ENCODE data around the gene HACD4. TPM values are rescaled to one million over a fixed set of nuclear protein-coding genes. Genes with fewer than 3 reads are reported as not detected.

Gene HACD4
- polyA plus RNA-seq, 2 donors = 0.98 to 1.1 TPM

DNA sequence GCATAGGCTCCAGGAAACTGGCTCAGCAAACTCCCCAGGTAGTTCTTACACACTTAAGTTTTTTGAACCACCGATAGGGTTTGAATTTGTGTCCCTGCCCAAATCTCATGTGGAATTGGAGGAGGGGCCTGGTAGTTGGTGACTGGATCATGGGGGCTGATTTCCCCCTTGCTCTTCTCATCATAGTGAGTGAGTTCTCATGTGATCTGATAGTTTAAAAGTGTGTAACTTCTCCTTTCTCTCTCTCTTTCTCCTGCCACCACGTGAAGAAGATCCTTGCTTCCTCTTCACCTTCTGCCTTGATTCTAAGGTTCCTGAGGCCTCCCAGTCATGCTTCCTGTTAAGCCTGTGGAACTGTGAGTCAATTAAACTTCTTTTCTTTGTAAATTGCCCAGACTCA is 22.4 kb upstream of the HACD4 start:
- Histone ChIP-seq H3K4me3 (ENCODE audit: low read depth in 1 of 2, low read length in 2 of 2) (no peak overlapping the region), H3K27me3 (ENCODE audit: control insufficient read depth in 1 of 2, insufficient read depth in 2 of 2, low read length in 2 of 2) (no peaks in the 10 kb centered on the region), H3K9me3 (ENCODE audit: control insufficient read depth in 2 of 2, insufficient read depth in 1 of 2, low read depth in 1 of 2, low read length in 1 of 2) (no peaks in the 10 kb centered on the region), H3K27ac (ENCODE audit: low read depth in 2 of 2, low read length in 1 of 2) (no peak overlapping the region), H3K4me1 (ENCODE audit: control insufficient read depth in 2 of 2, insufficient read depth in 2 of 2, low read length in 1 of 2) (no peaks in the 10 kb centered on the region), H3K36me3 (ENCODE audit: control insufficient read depth in 2 of 2, insufficient read depth in 2 of 2, low read length in 1 of 2) (no peaks in the 10 kb centered on the region)
- WGBS, 2 donors = 38 to 63% methylated on average over 2 of the region's 2 CpGs

DNA sequence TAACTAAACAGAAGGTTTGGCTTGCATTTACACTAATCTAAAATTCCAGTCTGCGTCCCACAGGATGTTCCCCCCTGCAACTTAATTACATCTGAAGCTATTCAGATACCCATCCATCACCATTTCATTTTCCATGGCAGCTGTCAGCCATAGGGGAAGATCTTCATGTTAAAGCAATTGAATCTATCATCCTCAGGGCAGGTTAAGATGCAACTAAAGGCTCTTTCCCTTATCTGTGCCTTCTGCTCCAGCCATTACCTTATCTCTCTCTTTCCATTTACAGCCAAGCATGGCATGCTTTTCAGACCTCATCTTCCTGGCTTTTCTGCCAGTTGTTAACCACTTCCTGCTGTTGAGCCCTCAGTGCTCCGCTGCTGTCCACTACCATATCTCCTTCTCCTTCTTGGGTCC is 15.8 kb upstream of the HACD4 start:
- H3K27ac ChIP-seq (ENCODE audit: low read depth in 2 of 2, low read length in 1 of 2) = no peak overlapping the region
- H3K4me1 ChIP-seq (ENCODE audit: control insufficient read depth in 2 of 2, insufficient read depth in 2 of 2, low read length in 1 of 2) = no peaks in the 10 kb centered on the region

DNA sequence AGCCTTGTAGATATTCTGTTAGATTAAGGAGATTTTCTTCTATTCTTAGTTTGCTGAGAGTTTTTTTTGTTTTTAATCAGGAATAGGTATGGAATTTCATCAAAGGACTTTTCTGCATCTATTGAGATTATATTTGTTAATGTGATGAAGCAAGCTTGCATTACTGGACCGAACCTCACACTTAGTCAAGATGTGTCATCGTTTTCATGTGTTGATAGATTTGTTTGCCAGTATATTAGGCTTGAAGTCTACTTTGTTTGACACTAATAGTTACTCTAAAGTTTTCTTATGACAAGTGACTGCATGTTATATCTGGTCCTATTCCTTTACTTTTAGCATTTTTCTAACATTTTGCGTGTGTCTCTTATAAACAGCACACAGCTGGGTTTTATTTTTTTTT is 12.4 kb upstream of the HACD4 start:
- Histone ChIP-seq H3K9me3 (ENCODE audit: control insufficient read depth in 2 of 2, insufficient read depth in 1 of 2, low read depth in 1 of 2, low read length in 1 of 2) (no peaks in the 10 kb centered on the region), H3K36me3 (ENCODE audit: control insufficient read depth in 2 of 2, insufficient read depth in 2 of 2, low read length in 1 of 2) (no peaks in the 10 kb centered on the region), H3K27me3 (ENCODE audit: control insufficient read depth in 1 of 2, insufficient read depth in 2 of 2, low read length in 2 of 2) (no peaks in the 10 kb centered on the region), H3K4me1 (ENCODE audit: control insufficient read depth in 2 of 2, insufficient read depth in 2 of 2, low read length in 1 of 2) (no peaks in the 10 kb centered on the region), H3K27ac (ENCODE audit: low read depth in 2 of 2, low read length in 1 of 2) (no peak overlapping the region), H3K4me3 (ENCODE audit: low read depth in 1 of 2, low read length in 2 of 2) (no peak overlapping the region)
- WGBS, 2 donors = 70 to 74% methylated on average over 3 of the region's 3 CpGs

More for the DNA sequence above, 15.8 kb upstream of the HACD4 start:
- WGBS, 2 donors = 81 to 87% methylated on average over 2 of the region's 2 CpGs
- H3K9me3 ChIP-seq (ENCODE audit: control insufficient read depth in 2 of 2, insufficient read depth in 1 of 2, low read depth in 1 of 2, low read length in 1 of 2) = no peaks in the 10 kb centered on the region
- H3K27me3 ChIP-seq (ENCODE audit: control insufficient read depth in 1 of 2, insufficient read depth in 2 of 2, low read length in 2 of 2) = no peaks in the 10 kb centered on the region
- no peak overlapping the region for H3K4me3 ChIP-seq (ENCODE audit: low read depth in 1 of 2, low read length in 2 of 2)
- no peaks in the 10 kb centered on the region for H3K36me3 ChIP-seq (ENCODE audit: control insufficient read depth in 2 of 2, insufficient read depth in 2 of 2, low read length in 1 of 2)

DNA sequence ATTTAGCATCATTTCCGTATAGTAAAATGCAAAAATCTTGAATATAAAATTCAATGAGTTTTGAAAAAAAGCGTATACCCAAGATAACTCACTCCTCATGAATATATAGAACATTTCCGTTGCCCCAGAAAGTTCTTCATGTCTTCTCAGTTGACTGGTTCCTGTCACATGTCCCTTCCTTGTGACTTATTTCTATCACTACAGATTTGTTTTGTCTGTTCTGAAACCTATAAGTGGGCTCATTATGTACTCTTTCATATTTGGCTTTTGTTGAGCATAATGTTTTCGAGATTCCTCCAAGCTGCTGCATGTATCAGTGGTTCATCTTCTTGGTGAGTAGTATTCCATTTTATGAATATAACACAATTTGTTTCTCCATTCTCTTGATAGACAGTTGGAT is 11.0 kb upstream of the HACD4 start:
- no peaks in the 10 kb centered on the region for H3K36me3 ChIP-seq (ENCODE audit: control insufficient read depth in 2 of 2, insufficient read depth in 2 of 2, low read length in 1 of 2)
- H3K27me3 ChIP-seq (ENCODE audit: control insufficient read depth in 1 of 2, insufficient read depth in 2 of 2, low read length in 2 of 2) = no peaks in the 10 kb centered on the region
- 91 to 92% methylated on average over 4 of the region's 4 CpGs for WGBS, 2 donors
- H3K4me1 ChIP-seq (ENCODE audit: control insufficient read depth in 2 of 2, insufficient read depth in 2 of 2, low read length in 1 of 2) = no peaks in the 10 kb centered on the region
- H3K4me3 ChIP-seq (ENCODE audit: low read depth in 1 of 2, low read length in 2 of 2) = no peak overlapping the region
- H3K9me3 ChIP-seq (ENCODE audit: control insufficient read depth in 2 of 2, insufficient read depth in 1 of 2, low read depth in 1 of 2, low read length in 1 of 2) = no peaks in the 10 kb centered on the region
- H3K27ac ChIP-seq (ENCODE audit: low read depth in 2 of 2, low read length in 1 of 2) = no peak overlapping the region

DNA sequence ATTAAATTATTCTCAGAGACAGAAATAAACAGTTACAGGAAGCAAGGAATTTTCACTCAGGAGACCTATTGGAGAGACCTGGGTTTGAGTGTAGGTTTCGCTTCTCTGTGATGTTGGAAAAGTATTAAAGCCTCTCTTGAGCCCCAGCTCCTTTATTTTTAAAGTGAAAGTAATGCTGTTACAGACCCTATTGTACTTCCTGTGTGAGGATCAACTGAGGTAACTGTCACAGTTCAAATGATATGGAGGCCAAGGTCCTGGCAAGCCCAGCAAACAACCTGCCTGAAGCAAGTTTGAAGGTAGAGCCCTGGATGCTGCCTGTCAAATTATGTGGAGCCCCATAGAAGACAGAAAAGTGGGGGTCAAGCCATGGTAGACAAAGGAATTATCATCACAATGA is 7.9 kb upstream of the HACD4 start:
- 92 to 99% methylated on average over 1 of the region's 1 CpG for WGBS, 2 donors
- Histone ChIP-seq H3K9me3 (ENCODE audit: control insufficient read depth in 2 of 2, insufficient read depth in 1 of 2, low read depth in 1 of 2, low read length in 1 of 2) (no peaks in the 10 kb centered on the region), H3K27ac (ENCODE audit: low read depth in 2 of 2, low read length in 1 of 2) (no peak overlapping the region), H3K27me3 (ENCODE audit: control insufficient read depth in 1 of 2, insufficient read depth in 2 of 2, low read length in 2 of 2) (no peaks in the 10 kb centered on the region), H3K4me3 (ENCODE audit: low read depth in 1 of 2, low read length in 2 of 2) (no peak overlapping the region), H3K4me1 (ENCODE audit: control insufficient read depth in 2 of 2, insufficient read depth in 2 of 2, low read length in 1 of 2) (no peaks in the 10 kb centered on the region), H3K36me3 (ENCODE audit: control insufficient read depth in 2 of 2, insufficient read depth in 2 of 2, low read length in 1 of 2) (no peaks in the 10 kb centered on the region)

DNA sequence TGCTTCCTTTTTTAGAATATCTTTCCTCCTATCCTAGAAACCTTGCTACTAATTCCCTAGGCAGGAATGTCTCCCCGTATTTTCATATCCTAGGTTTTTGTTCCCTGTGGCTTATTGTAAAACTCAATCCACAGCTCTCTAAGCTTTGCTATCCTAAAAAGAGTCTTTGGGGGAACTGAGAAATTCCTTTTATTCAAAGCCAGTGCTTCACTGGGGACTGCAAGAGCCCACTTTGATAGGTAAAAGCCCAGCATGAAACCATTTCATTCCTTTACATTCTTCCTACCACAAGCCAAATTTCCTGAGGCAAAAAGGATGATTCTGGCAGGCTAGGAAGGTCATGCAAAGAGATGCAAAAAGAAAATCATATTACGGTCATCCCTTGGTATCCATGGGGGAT is 5.8 kb upstream of the HACD4 start:
- WGBS, 2 donors = 93 to 97% methylated on average over 2 of the region's 2 CpGs
- H3K4me3 ChIP-seq (ENCODE audit: low read depth in 1 of 2, low read length in 2 of 2) = no peak overlapping the region
- no peaks in the 10 kb centered on the region for H3K36me3 ChIP-seq (ENCODE audit: control insufficient read depth in 2 of 2, insufficient read depth in 2 of 2, low read length in 1 of 2)

DNA sequence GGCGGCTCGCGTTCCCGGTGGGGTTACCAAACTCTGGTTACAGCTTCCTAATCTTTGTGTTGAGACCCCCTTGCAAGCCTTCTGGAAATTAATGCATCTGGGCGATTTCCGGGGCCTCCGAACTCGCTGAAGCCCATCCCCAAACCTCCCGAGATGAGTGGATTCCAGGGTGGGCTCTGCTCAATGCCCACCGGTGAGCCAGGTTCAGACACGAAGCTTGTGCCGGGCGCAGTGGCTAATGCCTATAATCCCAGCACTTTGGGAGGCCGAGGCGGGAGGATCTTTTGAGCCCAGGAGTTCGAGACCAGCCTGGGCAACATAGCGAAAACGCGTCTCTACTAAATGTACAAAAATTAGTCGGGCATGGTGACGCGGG is 356 bp upstream of the HACD4 start:
- 70 to 71% methylated on average over 22 of the region's 22 CpGs for WGBS, 2 donors
- peak overlapping the region; percentile 20 to 57 for H3K27ac ChIP-seq (ENCODE audit: low read depth in 2 of 2, low read length in 1 of 2)
- H3K4me1 ChIP-seq (ENCODE audit: control insufficient read depth in 2 of 2, insufficient read depth in 2 of 2, low read length in 1 of 2) = no peaks in the 10 kb centered on the region
- H3K9me3 ChIP-seq (ENCODE audit: control insufficient read depth in 2 of 2, insufficient read depth in 1 of 2, low read depth in 1 of 2, low read length in 1 of 2) = no peaks in the 10 kb centered on the region
- no peaks in the 10 kb centered on the region for H3K36me3 ChIP-seq (ENCODE audit: control insufficient read depth in 2 of 2, insufficient read depth in 2 of 2, low read length in 1 of 2)
- H3K4me3 ChIP-seq (ENCODE audit: low read depth in 1 of 2, low read length in 2 of 2) = peak overlapping the region; percentile 49 to 69
- H3K27me3 ChIP-seq (ENCODE audit: control insufficient read depth in 1 of 2, insufficient read depth in 2 of 2, low read length in 2 of 2) = no peaks in the 10 kb centered on the region

More for the DNA sequence above, 5.8 kb upstream of the HACD4 start:
- Histone ChIP-seq H3K9me3 (ENCODE audit: control insufficient read depth in 2 of 2, insufficient read depth in 1 of 2, low read depth in 1 of 2, low read length in 1 of 2) (no peaks in the 10 kb centered on the region), H3K4me1 (ENCODE audit: control insufficient read depth in 2 of 2, insufficient read depth in 2 of 2, low read length in 1 of 2) (no peaks in the 10 kb centered on the region), H3K27me3 (ENCODE audit: control insufficient read depth in 1 of 2, insufficient read depth in 2 of 2, low read length in 2 of 2) (no peaks in the 10 kb centered on the region), H3K27ac (ENCODE audit: low read depth in 2 of 2, low read length in 1 of 2) (no peak overlapping the region)

DNA sequence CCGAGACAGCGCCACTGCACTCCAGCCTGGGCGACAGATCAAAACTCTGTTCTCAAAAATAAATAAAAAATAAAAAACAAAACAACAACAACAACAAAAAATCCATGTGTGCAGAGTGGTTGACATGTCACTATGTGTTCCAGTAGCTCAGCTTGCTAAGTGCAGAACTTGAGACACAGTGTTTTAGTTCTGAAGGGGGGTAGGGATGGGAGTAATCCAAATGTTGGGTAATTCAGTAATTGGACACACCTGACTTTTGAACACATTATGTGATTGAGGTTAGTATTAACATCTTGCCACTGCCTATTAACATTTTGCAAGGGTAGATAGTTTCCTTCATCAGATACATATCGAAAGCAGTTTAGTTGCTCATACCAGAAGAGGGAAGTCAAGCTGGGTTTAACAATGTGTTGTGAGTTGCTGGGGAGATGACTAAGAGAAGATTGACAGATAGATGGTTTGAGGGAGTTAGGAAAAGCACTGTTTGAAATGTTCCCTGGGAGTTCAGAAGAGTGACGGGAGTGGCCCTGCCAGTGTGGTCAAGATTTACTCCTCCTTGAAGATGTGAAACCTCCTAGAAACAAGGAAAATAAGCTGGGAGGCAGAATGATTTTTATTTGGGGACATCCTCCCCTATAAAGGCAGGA is 928 bp downstream of the HACD4 start:
- Histone ChIP-seq H3K4me3 (ENCODE audit: low read depth in 1 of 2, low read length in 2 of 2) (peak overlapping the region in 1 of 2 donors; percentile 69), H3K9me3 (ENCODE audit: control insufficient read depth in 2 of 2, insufficient read depth in 1 of 2, low read depth in 1 of 2, low read length in 1 of 2) (no peaks in the 10 kb centered on the region), H3K27me3 (ENCODE audit: control insufficient read depth in 1 of 2, insufficient read depth in 2 of 2, low read length in 2 of 2) (no peaks in the 10 kb centered on the region), H3K4me1 (ENCODE audit: control insufficient read depth in 2 of 2, insufficient read depth in 2 of 2, low read length in 1 of 2) (no peaks in the 10 kb centered on the region), H3K36me3 (ENCODE audit: control insufficient read depth in 2 of 2, insufficient read depth in 2 of 2, low read length in 1 of 2) (peaks cover 0 to 3% of the 10 kb centered on the region in 2 donors), H3K27ac (ENCODE audit: low read depth in 2 of 2, low read length in 1 of 2) (peak overlapping the region; percentile 57 to 82)
- 67 to 72% methylated on average over 5 of the region's 5 CpGs for WGBS, 2 donors

DNA sequence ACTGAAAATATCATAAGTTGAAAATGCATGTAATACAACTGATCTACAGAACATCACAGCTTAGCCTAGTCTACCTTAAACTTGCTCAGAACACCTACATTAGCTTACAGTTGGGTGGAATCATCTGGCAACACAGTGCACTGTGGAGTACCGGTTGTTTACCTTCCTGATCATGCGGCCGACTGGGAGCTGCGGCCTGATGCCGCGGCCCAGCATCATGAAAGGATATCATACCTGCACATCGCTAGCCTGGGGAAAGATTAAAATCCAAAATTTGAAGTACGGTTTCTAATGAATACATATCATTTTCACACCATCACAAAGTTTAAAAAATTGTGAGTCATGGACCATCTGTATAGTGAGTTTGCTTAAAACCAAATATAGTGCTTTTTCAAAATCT is 1.8 kb downstream of the HACD4 start:
- 60 to 65% methylated on average over 8 of the region's 8 CpGs for WGBS, 2 donors
- Histone ChIP-seq H3K4me1 (ENCODE audit: control insufficient read depth in 2 of 2, insufficient read depth in 2 of 2, low read length in 1 of 2) (no peaks in the 10 kb centered on the region), H3K27ac (ENCODE audit: low read depth in 2 of 2, low read length in 1 of 2) (no peak overlapping the region)

DNA sequence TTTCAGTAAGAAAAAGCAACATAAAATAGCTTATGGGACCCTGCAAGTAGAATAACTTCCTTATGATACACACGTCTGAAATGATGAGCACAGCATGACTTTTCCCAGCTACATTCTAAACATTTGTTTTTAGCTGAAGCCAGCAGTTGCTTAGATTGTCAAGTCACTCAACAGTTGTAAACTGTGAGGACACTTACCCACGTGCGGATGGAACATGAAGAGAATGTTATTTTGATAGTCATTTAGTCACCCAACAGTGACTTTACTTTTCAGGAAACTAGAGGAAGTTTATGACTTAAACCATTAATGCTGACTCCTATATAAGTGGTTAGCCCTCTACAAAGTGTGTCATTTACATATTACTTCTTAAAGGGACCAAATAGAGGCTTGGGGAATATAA is 3.0 kb downstream of the HACD4 start:
- no peaks in the 10 kb centered on the region for H3K4me1 ChIP-seq (ENCODE audit: control insufficient read depth in 2 of 2, insufficient read depth in 2 of 2, low read length in 1 of 2)
- H3K4me3 ChIP-seq (ENCODE audit: low read depth in 1 of 2, low read length in 2 of 2) = no peak overlapping the region
- H3K9me3 ChIP-seq (ENCODE audit: control insufficient read depth in 2 of 2, insufficient read depth in 1 of 2, low read depth in 1 of 2, low read length in 1 of 2) = no peaks in the 10 kb centered on the region
- 40 to 49% methylated on average over 3 of the region's 3 CpGs for WGBS, 2 donors
- H3K27me3 ChIP-seq (ENCODE audit: control insufficient read depth in 1 of 2, insufficient read depth in 2 of 2, low read length in 2 of 2) = no peaks in the 10 kb centered on the region
- H3K27ac ChIP-seq (ENCODE audit: low read depth in 2 of 2, low read length in 1 of 2) = no peak overlapping the region
- peaks cover 0 to 3% of the 10 kb centered on the region in 2 donors for H3K36me3 ChIP-seq (ENCODE audit: control insufficient read depth in 2 of 2, insufficient read depth in 2 of 2, low read length in 1 of 2)

More for the DNA sequence above, 1.8 kb downstream of the HACD4 start:
- Histone ChIP-seq H3K4me3 (ENCODE audit: low read depth in 1 of 2, low read length in 2 of 2) (no peak overlapping the region), H3K27me3 (ENCODE audit: control insufficient read depth in 1 of 2, insufficient read depth in 2 of 2, low read length in 2 of 2) (no peaks in the 10 kb centered on the region), H3K36me3 (ENCODE audit: control insufficient read depth in 2 of 2, insufficient read depth in 2 of 2, low read length in 1 of 2) (peaks cover 0 to 3% of the 10 kb centered on the region in 2 donors), H3K9me3 (ENCODE audit: control insufficient read depth in 2 of 2, insufficient read depth in 1 of 2, low read depth in 1 of 2, low read length in 1 of 2) (no peaks in the 10 kb centered on the region)

Measured in esophagus (tissue), 2 donors.